Gastroesophageal sphincter (tissue), 4 donors: ENCODE measurements around the gene UTS2B. TPM values are rescaled to one million over a fixed set of nuclear protein-coding genes. Genes with fewer than 3 reads are reported as not detected.

Experiments used
- ATAC-seq: fragments of 150-250 bp; one replicate; pipeline ENCODE4 v1.9.1; 2016; ENCODE audit warnings: mild to moderate bottlenecking, moderate library complexity
- H3K27ac ChIP-seq, 4 donors: fragments of 200-600 bp; sonication (generic) in 3 of 4; 1 replicate in 3 of 4; 2 replicates in 1 of 4; pipeline ENCODE4 v1.5.1; 2016 to 2019
- H3K27me3 ChIP-seq: fragments of 200-600 bp; sonication (generic); one replicate; pipeline ENCODE4 v1.5.1; 2019
- H3K36me3 ChIP-seq, 2 donors: fragments of 200-600 bp; sonication (generic); one replicate each; pipeline ENCODE4 v1.5.1; 2019; ENCODE audit warnings: control low read depth in 1 of 2
- H3K4me1 ChIP-seq, 3 donors: fragments of 200-600 bp; sonication (generic); 1 replicate in 2 of 3; 2 replicates in 1 of 3; pipeline ENCODE4 v1.5.1; 2016 to 2019; ENCODE audit warnings: control low read depth in 2 of 3
- H3K4me3 ChIP-seq, 2 donors: fragments of 200-600 bp; sonication (generic); one replicate each; pipeline ENCODE4 v1.5.1; 2019; ENCODE audit warnings: mild to moderate bottlenecking in 1 of 2, moderate library complexity in 1 of 2
- H3K9me3 ChIP-seq, 3 donors: fragments of 200-600 bp; sonication (generic); one replicate each; pipeline ENCODE4 v1.5.1; 2017 to 2019; ENCODE audit warnings: control low read depth in 2 of 3
- CTCF ChIP-seq, 4 experiments: fragments of 200-600 bp in 2 of 4; fragments of 450-650 bp in 2 of 4; sonication (generic) in 1 of 4; IDR thresholded peaks; one replicate each; pipeline ENCODE4 v1.5.1; 2017 to 2019; ENCODE audit warnings: antibody characterized with exemption in 4 of 4, mild to moderate bottlenecking in 2 of 4, moderate library complexity in 2 of 4
- EP300 ChIP-seq: sonication (generic); formaldehyde crosslinking; IDR thresholded peaks from one replicate; pipeline ENCODE4 v1.6.1; 2017; ENCODE audit warnings: antibody characterized with exemption, mild to moderate bottlenecking
- POLR2A ChIP-seq, 2 donors: fragments of 450-650 bp; IDR thresholded peaks; one replicate each; pipeline ENCODE4 v1.6.1; 2017; ENCODE audit warnings: antibody characterized with exemption in 2 of 2, mild to moderate bottlenecking in 2 of 2, moderate library complexity in 1 of 2
- POLR2AphosphoS5 ChIP-seq: sonication (generic); formaldehyde crosslinking; IDR thresholded peaks from one replicate; pipeline ENCODE4 v1.6.1; 2017; ENCODE audit warnings: antibody characterized with exemption
- WGBS, 2 donors: methylation state at CpG; one replicate each; pipeline ENCODE4 v1.1.5; 2018; ENCODE audit warnings: low coverage in 1 of 2; 5-methylcytosine and 5-hydroxymethylcytosine counted together
- total RNA-seq, 4 donors: library from RNA; depleted of rRNA; stranded (reverse); fragments of >200 nt; gene quantifications; one replicate each; pipeline ENCODE4 v1.1.0, GENCODE V29; 2016

The UTS2B gene
- total RNA-seq, 4 donors from 2014 or later = 0.20 TPM; not detected in 3

- no peak for ATAC-seq
- no peaks in the 10 kb centered on the region for H3K9me3 ChIP-seq
- no peaks in the 10 kb centered on the region for H3K4me1 ChIP-seq
- H3K4me3 ChIP-seq = no peak overlapping the region
- no peaks in the 10 kb centered on the region for H3K27me3 ChIP-seq
- no peak overlapping the region for H3K27ac ChIP-seq
- TF ChIP-seq CTCF (IDR thresholded peaks at IDR 0.05) (no peak), EP300 (no peak), POLR2A (IDR thresholded peaks at IDR 0.05) (no peak), POLR2AphosphoS5 (no peak)
- no peaks in the 10 kb centered on the region for H3K36me3 ChIP-seq
Measured at GRCh38 chr3:191298846-191299245, 31.5 kb downstream of the UTS2B start.

- TF ChIP-seq EP300 = no peak
- TF ChIP-seq CTCF (IDR thresholded peaks at IDR 0.05) = no peak
- TF ChIP-seq POLR2A (IDR thresholded peaks at IDR 0.05) = no peak
- no peak for TF ChIP-seq POLR2AphosphoS5
- H3K9me3 ChIP-seq = no peaks in the 10 kb centered on the region
- H3K27ac ChIP-seq = no peak overlapping the region
- no peaks in the 10 kb centered on the region for H3K36me3 ChIP-seq
- no peaks in the 10 kb centered on the region for H3K27me3 ChIP-seq
- no peaks in the 10 kb centered on the region for H3K4me1 ChIP-seq
- 64 to 100% methylated on average over 4 of the region's 4 CpGs for WGBS, 2 donors
- no peak overlapping the region for H3K4me3 ChIP-seq
- ATAC-seq = no peak
Measured at GRCh38 chr3:191296041-191296541, 34.2 kb downstream of the UTS2B start.

GRCh38 chr3:191294291-191294690 lies 36.0 kb downstream of the UTS2B start:
- Histone ChIP-seq H3K27me3 (no peaks in the 10 kb centered on the region), H3K9me3 (no peaks in the 10 kb centered on the region), H3K4me1 (no peaks in the 10 kb centered on the region), H3K4me3 (no peak overlapping the region), H3K27ac (no peak overlapping the region), H3K36me3 (no peaks in the 10 kb centered on the region)
- no peak for ATAC-seq
- TF ChIP-seq EP300 (no peak), POLR2AphosphoS5 (no peak), POLR2A (IDR thresholded peaks at IDR 0.05) (no peak), CTCF (IDR thresholded peaks at IDR 0.05) (no peak)
- WGBS, 2 donors = 91 to 100% methylated on average over 1 of the region's 1 CpG

GRCh38 chr3:191292243-191293015 lies 37.9 kb downstream of the UTS2B start:
- no peak overlapping the region for H3K27ac ChIP-seq
- TF ChIP-seq EP300 = no peak
- TF ChIP-seq CTCF (IDR thresholded peaks at IDR 0.05) = no peak
- TF ChIP-seq POLR2A (IDR thresholded peaks at IDR 0.05) = no peak
- TF ChIP-seq POLR2AphosphoS5 = no peak
- 73 to 88% methylated on average over 5 of the region's 5 CpGs for WGBS, 2 donors
- no peaks in the 10 kb centered on the region for H3K9me3 ChIP-seq
- H3K4me1 ChIP-seq = no peaks in the 10 kb centered on the region
- no peaks in the 10 kb centered on the region for H3K36me3 ChIP-seq
- ATAC-seq = no peak
- H3K4me3 ChIP-seq = no peak overlapping the region
- H3K27me3 ChIP-seq = no peaks in the 10 kb centered on the region
